LNCAP (cell line): ENCODE results near the gene ZC2HC1B.

Experiments
- TF ChIP-seq, protein P1 (sequence below): fragments of 450-650 bp; IDR thresholded peaks from 2 replicates; pipeline ENCODE4 v1.5.1; 2017; ENCODE audit warnings: mild to moderate bottlenecking

The ZC2HC1B gene

GRCh38 chr6:143955971-143956370 lies 91.7 kb downstream of the ZC2HC1B start:
- TF ChIP-seq, protein P1, sequence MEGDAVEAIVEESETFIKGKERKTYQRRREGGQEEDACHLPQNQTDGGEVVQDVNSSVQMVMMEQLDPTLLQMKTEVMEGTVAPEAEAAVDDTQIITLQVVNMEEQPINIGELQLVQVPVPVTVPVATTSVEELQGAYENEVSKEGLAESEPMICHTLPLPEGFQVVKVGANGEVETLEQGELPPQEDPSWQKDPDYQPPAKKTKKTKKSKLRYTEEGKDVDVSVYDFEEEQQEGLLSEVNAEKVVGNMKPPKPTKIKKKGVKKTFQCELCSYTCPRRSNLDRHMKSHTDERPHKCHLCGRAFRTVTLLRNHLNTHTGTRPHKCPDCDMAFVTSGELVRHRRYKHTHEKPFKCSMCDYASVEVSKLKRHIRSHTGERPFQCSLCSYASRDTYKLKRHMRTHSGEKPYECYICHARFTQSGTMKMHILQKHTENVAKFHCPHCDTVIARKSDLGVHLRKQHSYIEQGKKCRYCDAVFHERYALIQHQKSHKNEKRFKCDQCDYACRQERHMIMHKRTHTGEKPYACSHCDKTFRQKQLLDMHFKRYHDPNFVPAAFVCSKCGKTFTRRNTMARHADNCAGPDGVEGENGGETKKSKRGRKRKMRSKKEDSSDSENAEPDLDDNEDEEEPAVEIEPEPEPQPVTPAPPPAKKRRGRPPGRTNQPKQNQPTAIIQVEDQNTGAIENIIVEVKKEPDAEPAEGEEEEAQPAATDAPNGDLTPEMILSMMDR, result no peak

DNA sequence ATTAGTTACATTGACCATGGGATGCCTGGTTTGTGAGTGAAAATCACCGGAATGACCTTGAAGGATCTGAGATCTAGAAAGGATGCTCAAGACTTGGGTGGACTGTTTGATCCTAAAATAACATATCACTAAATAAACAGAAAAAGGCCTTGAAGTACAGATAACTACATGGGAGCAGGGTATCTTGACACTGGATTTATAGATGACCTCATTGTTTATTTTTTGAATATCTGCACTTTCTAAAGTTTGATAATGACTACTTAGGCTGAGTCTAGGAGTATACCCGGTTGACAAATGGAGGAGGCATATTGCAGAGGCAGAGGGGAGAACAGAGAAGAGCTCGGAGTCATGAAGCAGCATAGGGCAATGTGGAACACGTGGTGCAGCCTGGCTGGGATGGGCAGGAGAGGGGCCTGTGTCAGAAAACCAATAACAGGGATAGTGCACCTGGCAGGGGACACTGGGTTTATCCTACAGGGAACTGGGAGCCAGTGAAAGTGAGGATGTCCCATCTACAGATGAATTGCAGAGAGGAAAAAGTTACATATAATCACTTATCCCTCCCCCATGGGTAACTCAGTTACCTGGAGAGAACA lies 93.5 kb downstream of the ZC2HC1B start:
- TF ChIP-seq, protein P1, result no peak

DNA sequence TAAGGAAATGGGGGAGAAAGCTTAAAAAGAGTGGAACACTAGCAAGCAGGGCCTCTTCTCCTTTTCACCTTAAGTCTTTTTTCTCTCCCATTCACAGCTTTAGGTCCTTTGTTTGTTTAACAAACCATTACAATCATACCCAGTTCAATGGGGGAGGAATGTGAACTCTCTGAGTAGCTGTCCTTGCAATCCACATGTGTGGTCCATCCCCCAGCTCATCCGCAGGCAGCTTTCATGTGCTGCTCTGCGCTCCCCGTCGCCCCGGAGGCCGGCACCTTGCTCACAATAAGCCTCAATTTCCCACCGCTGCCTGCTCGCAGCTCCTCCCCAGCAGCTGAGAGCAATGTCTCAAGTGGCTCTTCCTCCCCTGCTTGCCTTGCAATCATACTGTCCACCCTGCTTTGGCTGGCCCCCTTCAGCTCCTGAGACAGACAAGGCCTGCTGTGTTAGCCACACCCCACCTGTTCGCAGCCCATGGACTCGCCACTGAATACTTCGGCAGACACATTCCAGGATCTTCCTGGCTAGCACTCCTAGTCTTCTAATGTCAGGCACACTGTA lies 94.6 kb downstream of the ZC2HC1B start:
- TF ChIP-seq, protein P1, result no peak

DNA sequence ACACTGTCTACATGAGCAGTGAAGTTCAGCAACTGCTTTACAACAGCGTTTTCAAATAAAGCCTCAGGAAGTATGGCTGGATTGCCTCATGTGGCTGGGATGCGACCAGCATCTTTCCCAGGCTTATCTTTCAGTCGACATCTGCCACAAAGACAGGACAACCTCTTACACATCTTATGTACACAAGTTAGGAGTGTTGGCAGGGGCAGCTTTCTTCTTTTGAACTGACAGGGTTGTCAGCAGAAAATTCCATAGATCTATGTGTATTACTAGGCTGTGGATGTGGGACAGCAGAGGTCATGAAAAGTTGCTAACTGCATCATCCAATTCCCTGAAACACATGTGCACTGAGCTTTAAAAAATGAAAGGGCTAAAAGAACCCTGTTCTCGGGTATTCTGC lies 95.7 kb downstream of the ZC2HC1B start:
- TF ChIP-seq, protein P1, result no peak

DNA sequence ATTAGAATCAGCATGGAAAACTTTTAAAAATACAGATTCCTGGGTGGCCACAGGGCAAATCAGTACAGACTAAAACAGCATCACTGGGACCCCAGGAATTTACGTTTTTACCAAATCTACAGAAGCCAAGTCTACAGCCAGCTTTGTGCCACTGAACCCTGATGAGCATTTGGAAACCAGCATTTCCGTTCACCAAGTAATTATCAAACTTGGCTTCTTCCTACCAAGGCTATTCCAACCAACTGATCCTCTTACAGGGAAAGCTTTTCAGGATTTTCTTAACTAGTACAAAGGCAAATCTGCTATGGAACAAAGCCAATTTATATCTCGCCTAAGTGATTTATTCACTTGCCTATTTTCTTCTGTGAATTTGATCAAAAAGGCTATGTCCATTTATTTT lies 96.8 kb downstream of the ZC2HC1B start:
- TF ChIP-seq, protein P1, result no peak

DNA sequence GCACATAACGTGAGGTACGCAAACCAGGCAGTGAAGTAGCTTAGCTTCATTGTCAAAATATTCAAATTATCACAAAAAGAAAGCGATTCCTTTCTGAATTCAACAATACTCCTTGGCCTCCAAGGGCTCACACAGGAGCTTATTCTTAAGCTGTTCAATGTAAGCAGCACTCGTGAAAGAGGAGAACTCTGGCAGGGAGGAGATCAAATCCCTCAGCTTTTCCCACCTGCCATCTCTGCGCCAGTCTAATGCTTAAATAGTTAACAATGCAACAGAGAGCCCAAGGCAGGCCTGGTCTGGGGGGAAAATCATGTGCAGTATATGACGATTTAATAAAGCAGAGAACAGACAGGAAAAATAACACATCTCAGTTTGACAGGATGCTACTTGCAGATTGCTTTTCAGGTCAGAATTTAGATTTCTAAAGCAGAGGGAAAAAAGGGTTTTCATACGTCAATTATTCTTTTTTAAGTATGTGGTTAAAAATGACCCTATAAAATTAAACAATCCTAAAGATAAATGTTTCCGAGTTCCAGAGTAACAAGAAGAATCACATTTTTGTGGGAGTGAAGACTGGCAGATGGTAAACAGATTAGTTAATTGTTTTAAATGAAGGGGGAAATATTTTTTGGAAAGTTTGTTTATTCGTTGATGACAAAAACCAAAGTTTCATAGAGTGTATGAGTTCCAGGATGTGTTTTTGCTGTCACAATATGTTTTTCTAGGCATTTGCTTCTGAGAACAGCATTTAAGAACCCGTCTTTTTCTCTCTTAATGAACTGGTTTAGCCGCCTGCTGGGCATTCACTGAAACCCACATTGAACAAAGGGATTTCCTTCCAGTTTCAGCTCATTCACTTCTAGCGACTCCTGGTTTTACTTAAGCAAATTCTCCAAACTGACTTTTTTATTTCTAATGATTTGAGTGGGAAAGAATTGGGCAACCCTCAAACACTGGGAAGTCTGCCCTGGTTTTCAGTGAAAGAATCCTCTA lies 97.9 kb downstream of the ZC2HC1B start:
- TF ChIP-seq, protein P1, result no peak

DNA sequence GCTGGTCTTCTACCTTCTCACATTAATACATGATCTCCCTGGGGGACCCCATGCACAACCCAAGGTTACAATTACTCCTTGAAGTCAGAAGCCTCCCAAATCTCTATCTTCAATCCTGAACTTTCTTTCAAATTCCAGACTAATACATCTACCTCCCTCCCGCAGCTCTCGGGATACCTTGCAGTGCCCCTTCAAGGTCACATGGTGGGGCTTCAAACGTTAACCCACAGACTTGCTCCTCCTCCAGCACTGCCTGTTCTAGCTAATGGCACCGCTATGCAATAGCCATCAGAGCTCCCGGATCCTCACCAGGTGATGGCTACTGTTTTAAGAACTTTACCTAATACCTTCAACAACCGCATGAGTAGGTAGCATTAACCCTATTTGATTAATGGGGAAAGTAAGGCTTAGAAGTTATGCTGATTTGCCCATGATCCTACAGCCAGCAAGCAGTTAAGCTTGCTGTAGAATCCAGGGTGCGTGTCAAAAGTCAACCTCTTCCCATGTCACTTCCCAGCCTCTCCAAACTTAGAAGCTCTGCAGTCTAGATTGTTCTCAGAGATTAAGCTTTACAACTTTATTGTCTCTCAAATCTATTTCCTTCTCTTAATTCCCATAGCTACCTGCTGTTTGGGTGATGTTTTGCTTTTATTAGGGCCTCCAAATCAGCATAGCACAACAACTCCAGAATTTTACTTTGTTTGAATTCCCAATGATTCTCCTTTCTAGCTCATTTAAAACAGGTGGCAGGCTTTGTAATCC lies 99.1 kb downstream of the ZC2HC1B start:
- TF ChIP-seq, protein P1, result no peak
